ENCODE results near the gene ENO1.
"Not testable (repeated sequence)": the region's sequence is repeated elsewhere in the genome, so short reads cannot be mapped to it uniquely, and the experiment has no call there.

The ENO1 gene

DNA sequence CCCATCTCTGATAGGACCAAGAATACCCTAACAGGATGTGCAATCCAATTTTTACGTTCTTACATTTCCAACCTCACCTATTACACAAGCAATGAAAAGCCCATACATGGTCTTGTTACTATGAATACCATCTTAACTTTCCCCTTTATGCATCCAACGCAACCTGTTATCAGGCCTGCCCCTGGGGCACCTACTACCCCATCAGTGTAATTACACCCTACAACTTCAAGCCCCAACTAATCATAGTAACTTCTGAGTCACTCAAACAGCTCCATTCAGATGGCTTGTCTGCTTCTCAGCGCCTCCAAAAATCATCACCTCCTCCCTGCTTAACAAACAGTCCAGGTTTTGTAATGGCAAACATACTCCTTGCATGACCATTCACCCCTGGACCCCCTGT lies 18.3 kb upstream of the ENO1 start:
- DNase-seq (ENCODE audit: low read depth, low spot score), result not testable (repeated sequence)

DNA sequence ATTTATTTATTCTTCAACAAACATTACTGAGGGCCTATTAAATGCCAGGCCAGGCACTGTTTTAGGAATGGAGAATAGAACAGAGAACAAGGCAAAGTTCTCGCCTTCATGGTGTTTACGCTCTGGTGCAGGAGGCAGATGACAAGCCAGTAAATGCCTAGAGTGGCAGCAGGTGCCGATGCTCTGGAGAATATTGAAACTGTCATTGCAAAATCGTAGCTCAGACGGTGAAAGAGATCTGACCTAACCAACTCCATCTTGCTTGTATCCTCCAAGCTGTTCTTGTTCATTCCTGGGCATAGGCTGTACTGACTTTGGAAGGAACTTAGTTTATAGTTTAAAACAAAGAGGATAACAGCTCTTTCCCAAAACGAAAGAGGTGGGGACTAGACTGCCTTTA lies 13.5 kb upstream of the ENO1 start:
- no peak for DNase-seq (ENCODE audit: low read depth, low spot score)

DNA sequence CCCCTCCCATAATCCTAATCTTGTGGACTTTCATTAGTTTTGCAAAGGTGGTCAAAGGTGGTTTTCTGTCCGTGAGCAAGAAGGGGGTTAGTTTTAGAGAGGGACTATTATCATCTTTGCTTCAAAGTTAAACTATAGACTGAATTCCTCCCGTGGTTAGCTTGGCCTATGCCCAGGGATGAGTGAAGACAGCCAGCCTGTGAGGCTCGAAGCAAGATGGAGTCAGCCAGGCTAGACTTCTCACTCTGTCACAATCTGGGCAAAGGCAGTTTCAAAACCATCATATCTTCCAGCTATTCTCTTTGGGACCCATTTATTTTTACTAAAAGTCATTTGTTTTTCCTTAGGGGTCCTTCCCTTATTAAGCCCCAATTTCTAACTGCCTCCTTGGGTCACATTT lies 12.9 kb upstream of the ENO1 start:
- no peak for DNase-seq (ENCODE audit: low read depth, low spot score)

DNA sequence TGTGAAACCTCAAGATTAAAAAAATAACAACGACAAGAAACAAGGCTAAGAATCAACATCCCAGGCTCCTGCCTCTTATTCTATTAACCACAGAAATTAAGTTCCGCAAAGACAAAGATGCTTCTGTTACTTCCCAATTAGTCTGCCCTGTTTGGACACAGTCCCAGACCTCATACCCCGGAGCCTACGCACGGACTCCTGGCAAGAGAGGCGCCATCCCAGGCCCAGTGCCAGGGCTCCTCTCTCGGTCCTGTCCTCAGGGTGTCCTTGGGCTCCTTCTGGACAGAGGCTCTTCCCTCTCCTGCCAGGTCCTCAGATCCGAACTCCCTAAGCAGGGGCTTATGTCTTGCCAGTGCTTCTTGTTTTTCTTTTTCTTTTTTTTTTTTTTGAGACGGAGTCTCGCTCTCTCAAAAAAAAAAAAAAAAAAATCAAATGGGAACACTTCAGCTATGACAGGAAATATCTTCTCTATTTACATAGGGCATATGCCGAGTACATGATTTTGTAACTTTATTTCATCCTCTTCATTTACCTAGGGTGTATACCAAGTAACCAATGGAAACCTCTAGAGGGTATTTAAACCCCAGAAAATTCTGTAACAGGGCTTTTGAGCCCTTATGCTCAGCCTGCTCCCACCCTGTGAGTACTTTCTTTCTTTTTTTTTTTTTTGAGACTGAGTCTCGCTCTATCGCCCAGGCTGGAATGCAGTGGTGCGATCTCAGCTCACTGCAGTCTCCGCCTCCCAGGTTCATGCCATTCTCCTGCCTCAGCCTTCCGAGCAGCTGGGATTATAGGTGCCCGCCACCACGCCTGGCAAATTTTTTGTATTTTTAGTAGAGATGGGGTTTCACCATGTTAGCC lies 11.7 kb upstream of the ENO1 start:
- DNase-seq (ENCODE audit: low read depth, low spot score), result no peak

GRCh38 chr1:8889103-8889846 lies 10.8 kb upstream of the ENO1 start:
- DNase-seq (ENCODE audit: low read depth, low spot score), result no peak

DNA sequence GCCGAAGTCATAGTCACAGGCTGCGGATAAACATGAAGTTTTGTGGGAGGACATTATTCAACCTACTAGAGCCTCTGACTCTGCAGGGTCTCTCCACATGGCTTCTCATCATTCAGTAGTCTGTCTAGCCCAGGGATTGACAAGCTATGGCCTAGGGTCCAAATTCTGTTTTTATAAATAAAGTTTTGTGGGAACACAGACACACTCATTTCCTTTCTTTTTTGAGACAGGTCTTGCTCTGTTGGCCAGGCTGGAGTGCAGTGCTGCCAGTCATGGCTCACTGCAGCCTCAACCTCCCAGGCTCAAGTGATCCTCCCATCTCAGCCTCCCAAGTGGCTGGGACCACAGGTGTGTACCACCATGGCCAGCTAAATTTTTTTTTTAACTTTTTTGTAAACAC lies 8.1 kb upstream of the ENO1 start:
- DNase-seq (ENCODE audit: low read depth, low spot score), result no peak

DNA sequence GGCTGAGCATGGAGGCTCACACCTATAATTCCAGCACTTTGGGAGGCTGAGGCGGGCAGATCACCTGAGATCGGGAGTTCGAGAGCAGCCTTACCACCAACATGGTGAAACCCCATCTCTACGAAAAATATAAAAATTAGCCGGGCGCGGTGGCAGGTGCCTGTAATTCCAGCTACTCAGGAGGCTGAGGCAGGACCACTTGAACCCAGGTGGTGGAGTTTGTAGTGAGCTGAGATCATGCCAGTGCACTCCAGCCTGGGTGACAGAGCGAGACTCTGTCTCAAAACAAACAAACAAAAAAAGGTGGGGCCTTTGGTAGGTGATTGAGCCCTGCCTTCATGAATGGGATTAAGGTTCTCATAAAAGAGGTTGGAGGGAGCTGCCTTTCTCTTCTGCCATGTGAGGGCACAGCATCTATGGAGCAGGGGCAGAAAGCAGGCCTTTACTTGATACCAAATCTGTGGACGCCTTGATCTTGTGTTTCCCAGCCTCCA lies 7.6 kb upstream of the ENO1 start:
- DNase-seq (ENCODE audit: low read depth, low spot score), result not testable (repeated sequence)

DNA sequence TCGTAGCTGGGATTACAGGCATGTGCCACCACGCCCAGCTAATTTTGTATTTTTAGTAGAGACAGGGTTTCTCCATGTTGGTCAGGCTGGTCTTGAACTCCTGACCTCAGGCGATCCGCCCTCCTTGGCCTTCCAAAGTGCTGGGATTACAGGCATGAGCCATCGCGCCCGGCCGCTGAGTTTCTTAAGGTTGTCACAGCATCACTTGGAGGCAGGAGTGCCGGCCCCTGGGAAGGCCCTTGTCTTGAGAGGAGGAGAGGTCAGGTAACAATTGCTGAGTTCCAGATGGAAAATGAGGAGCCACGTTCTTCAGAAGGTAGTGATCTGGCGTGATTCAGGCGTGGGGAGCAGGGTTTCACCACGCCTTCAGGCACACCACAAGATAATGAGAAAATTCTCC lies 5.6 kb upstream of the ENO1 start:
- DNase-seq (ENCODE audit: low read depth, low spot score), result not testable (repeated sequence)

GRCh38 chr1:8883491-8883890 lies 5.0 kb upstream of the ENO1 start:
- no peak for DNase-seq (ENCODE audit: low read depth, low spot score)

GRCh38 chr1:8879922-8880676 lies 1.6 kb upstream of the ENO1 start:
- DNase-seq (ENCODE audit: low read depth, low spot score), result no peak

GRCh38 chr1:8879464-8879921 lies 1.0 kb upstream of the ENO1 start:
- DNase-seq (ENCODE audit: low read depth, low spot score), result no peak

DNA sequence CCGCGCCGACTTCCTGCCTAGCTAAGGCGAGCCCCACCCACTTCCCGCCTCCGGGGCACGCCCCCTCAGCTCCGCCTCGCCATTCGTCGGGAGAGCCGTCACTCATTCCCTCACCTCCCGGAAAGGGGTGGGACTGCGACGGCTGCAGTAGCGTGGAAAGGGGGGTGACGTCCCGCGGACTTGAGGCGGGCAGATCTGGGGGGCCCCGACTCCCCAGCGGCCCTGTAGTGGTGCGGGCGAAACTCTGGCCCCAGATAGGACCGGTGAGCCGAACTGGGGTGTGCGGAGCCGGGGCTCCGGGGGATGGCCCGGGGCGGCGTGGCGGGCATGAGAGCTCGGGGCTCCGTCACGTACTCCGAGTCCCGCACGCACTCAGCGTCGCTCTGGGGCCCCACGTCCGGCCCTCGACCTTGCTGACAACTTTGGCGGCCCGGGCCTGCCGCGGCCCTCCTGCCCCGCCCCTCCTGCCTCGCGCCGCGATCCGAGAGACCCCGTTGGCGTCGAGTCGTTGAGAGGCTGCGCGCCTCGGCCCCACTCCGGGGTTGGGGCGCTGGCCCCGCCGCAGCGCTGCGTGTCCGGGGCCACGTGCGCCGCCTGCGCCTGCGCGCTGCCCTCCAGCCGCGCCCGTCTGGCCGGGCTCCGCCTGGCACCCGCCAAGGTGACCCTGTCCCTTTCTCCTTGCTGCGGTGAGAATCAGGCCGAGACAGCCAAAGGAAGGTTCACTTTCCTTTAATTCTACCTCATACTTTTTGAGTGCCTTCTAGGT lies 395 bp upstream of the ENO1 start:
- peak; percentile 94 for DNase-seq (ENCODE audit: low read depth, low spot score)

GRCh38 chr1:8876087-8876486 lies 2.4 kb downstream of the ENO1 start:
- no peak for DNase-seq (ENCODE audit: low read depth, low spot score)

DNA sequence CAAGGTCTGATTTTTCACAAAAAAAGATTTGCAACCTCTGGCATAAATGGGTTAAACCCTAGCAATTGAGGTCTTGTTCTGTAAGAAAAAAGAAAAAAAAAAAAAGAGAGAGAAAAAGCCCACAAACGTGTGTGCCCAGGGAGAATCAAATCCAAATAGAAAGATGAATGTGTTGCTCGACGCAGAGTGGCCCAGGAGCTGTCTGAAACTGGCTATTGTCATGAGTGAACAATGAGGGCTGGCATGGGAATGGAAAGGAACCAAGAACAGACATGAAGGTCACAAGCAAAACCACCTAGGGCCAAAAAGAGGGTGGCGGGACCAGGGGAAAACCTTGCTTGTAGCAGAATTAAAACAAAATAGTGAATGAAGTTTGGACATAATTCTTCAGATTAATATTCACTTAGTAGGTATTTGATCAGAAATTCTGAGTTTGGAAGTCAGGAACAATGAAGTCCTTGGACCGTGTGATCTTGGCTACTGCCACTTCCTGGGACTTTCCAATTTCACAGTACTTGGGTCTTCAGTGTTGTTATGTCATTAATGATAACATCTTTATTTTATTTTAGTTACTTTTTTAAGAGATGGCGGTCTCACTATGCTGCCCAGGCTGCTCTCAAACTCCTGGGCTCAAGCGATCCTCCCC lies 3.1 kb downstream of the ENO1 start:
- no peak for DNase-seq (ENCODE audit: low read depth, low spot score)

- DNase-seq (ENCODE audit: low read depth, low spot score), result no peak
Observed at GRCh38 chr1:8874230-8875201, 4.0 kb downstream of the ENO1 start.

DNA sequence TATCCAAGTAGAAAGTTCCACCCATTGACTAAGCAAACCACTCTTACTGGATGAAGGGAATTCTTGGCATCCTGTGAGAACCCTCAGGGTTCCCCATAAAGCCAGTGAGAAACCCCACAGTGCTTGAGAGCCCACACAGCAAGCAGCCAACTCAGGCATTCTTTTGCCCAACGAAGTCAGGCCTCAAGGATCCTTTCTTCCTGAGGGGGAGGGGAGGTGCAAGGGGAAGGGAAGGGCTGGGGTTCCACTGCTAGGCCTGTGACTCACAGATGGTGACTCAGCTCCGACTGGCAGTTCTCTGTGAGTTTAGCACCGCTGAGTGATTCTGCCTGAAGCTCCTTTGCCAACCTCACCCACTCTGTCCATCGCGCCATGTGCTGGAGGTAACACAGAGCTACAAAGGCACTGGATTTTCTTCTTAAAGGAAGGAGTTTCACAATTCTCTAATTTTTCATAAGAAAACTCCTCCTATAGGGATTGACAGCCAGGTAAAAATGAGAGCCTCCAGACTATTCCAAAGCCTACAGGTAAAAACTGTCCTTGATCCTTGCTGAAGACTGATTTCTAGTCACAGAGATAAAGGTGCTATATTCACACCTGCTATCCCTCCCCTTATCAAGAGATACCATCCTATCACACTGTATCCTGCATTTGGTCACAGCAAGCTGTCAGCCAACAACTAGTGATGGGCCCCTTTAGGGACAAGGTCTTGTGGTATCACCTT lies 4.8 kb downstream of the ENO1 start:
- peak; percentile 94 for DNase-seq (ENCODE audit: low read depth, low spot score)

DNA sequence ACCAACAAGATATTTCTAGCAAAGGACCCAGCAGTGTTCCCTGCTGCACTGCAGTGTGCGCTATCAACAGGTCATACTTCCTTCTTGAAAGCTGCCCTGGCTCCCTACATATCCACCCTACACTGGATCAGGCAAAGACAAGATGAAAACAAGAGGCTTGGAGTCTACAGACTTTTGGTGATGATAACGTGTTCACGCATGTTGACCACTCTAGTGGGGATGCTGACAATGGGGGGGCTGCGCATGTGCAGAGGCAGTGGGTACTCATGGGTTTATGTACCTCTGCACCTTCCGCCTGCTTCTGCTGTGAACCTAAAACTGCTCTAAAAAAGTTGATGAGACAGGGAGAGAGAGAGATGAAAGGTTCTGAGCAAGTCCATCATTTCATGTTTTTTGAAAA lies 5.5 kb downstream of the ENO1 start:
- no peak for DNase-seq (ENCODE audit: low read depth, low spot score)

DNA sequence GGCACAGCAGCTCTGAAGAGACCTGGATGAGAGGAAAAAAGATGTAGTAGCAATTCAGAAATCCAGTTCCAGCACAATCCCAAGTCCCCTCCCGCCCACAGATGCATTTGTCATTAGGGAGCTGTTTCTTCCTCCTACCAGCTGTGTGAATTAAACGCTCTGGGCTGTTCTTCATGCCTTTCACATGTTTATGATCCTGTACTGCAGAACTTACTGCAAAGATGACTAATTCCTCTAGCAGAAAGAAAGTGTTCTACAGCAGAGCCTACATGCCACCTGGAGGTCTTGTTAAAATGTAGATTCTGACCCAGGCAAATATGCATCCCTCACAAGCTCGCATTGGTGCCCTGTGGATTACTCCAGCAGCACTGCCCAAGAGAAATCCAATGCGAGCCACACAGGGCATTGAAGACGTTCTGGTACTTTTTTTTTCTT lies 6.5 kb downstream of the ENO1 start:
- no peak for DNase-seq (ENCODE audit: low read depth, low spot score)

- DNase-seq (ENCODE audit: low read depth, low spot score), result no peak
Observed at GRCh38 chr1:8871539-8871935, 6.9 kb downstream of the ENO1 start.
